A549 (cell line): ENCODE data around the gene ECE1. TPM values are rescaled to one million over a fixed set of nuclear protein-coding genes. Genes with fewer than 3 reads are reported as not detected.
A peak's percentile ranks its signal among the peaks of the same experiment; 100 is the strongest.

Source experiments
- ATAC-seq, 2 experiments: fragments of 200-7000 bp in 1 of 2; fragments of >200 bp in 1 of 2; cut with Nextera tagmentation in 1 of 2; cut with Tn5 transposase in 1 of 2; 3 replicates each; pipeline versions ENCODE4 v1.8.0 to v1.9.1; 2018 to 2020; ENCODE audit warnings: mild to moderate bottlenecking in 1 of 2, moderate library complexity in 1 of 2
- CTCF ChIA-PET: fragments of 300-600 bp; sonication (Branson Sonifier 250); formaldehyde crosslinking; extraction: SDS; loops from one replicate; lab custom pipeline; 2021; ENCODE audit warnings: antibody characterized with exemption, inconsistent platforms; lab: Yijun Ruan, JAX
- POLR2A ChIA-PET: fragments of 350-600 bp; formaldehyde crosslinking; extraction: SDS; loops from one replicate; lab custom pipeline; 2021; ENCODE audit warnings: antibody characterized with exemption, inconsistent platforms; lab: Yijun Ruan, JAX
- DNase-seq, 2 experiments: peaks; one replicate each; pipeline versions ENCODE4 v3.0.0 to v3.0.0-alpha.2; 2011 to 2016; ENCODE audit warnings: low read depth in 1 of 2, low spot score in 1 of 2
- FAIRE-seq: peaks from 2 replicates; lab custom pipeline; 2011; peaks lifted over from hg19 to GRCh38; lab: Jason Lieb, UNC
- H3K27ac ChIP-seq, 2 experiments: fragments of >200 bp; sonication (Bioruptor Twin); formaldehyde crosslinking; 3 replicates each; pipeline ENCODE4 v1.5.1; 2016 to 2017
- H3K4me1 ChIP-seq: fragments of >200 bp; sonication (Bioruptor Twin); formaldehyde crosslinking; 3 replicates; pipeline ENCODE4 v1.6.1; 2016
- H3K4me2 ChIP-seq: fragments of >200 bp; sonication (Bioruptor Twin); formaldehyde crosslinking; 3 replicates; pipeline ENCODE4 v1.6.1; 2016
- H3K4me3 ChIP-seq: fragments of >200 bp; sonication (Bioruptor Twin); formaldehyde crosslinking; 3 replicates; pipeline ENCODE4 v1.5.1; 2016
- H3K9me3 ChIP-seq: fragments of >200 bp; sonication (Bioruptor Twin); formaldehyde crosslinking; 3 replicates; pipeline ENCODE4 v1.6.1; 2016
- CBX2 ChIP-seq: fragments of 200-600 bp; sonication (generic); IDR thresholded peaks from 2 replicates; pipeline ENCODE4 v1.6.1; 2016; ENCODE audit warnings: low read depth, mild to moderate bottlenecking, borderline replicate concordance
- CEBPB ChIP-seq, 2 experiments: fragments of >200 bp in 1 of 2; sonication (Bioruptor Twin) in 1 of 2; formaldehyde crosslinking in 1 of 2; IDR thresholded peaks; 2 replicates each; pipeline ENCODE4 v1.6.1; 2012 to 2016
- CHD2 ChIP-seq: fragments of 150-350 bp; IDR thresholded peaks from 2 replicates; pipeline ENCODE4 v1.6.1; 2014; ENCODE audit warnings: low read length; ENCODE audit not compliant: partially characterized antibody
- CHD4 ChIP-seq: fragments of 200-600 bp; sonication (generic); IDR thresholded peaks from 2 replicates; pipeline ENCODE4 v1.6.1; 2016; ENCODE audit warnings: antibody characterized with exemption, mild to moderate bottlenecking, borderline replicate concordance
- EHF ChIP-seq: fragments of 250-450 bp; sonication (Bioruptor Pico); IDR thresholded peaks from 2 replicates; pipeline ENCODE4 v1.5.0; 2020; ENCODE audit warnings: mild to moderate bottlenecking
- EHMT2 ChIP-seq: fragments of 200-600 bp; sonication (generic); IDR thresholded peaks from 2 replicates; pipeline ENCODE4 v1.6.1; 2016; ENCODE audit warnings: antibody characterized with exemption, low read depth, mild to moderate bottlenecking, moderate library complexity
- FOSB ChIP-seq: fragments of 250-450 bp; sonication (Bioruptor Pico); IDR thresholded peaks from 2 replicates; pipeline ENCODE4 v1.5.0; 2020; ENCODE audit warnings: mild to moderate bottlenecking, moderate library complexity
- FOXS1 ChIP-seq: fragments of 250-450 bp; sonication (Bioruptor Pico); IDR thresholded peaks from 2 replicates; pipeline ENCODE4 v1.5.0; 2020; ENCODE audit warnings: mild to moderate bottlenecking, moderate library complexity
- HDAC2 ChIP-seq: fragments of 200-600 bp; sonication (generic); IDR thresholded peaks from 2 replicates; pipeline ENCODE4 v1.6.1; 2016
- HOXA7 ChIP-seq: fragments of 250-450 bp; sonication (Bioruptor Pico); IDR thresholded peaks from 2 replicates; pipeline ENCODE4 v1.5.0; 2020; ENCODE audit warnings: mild to moderate bottlenecking, moderate library complexity
- HOXB13 ChIP-seq: fragments of 250-450 bp; sonication (Bioruptor Pico); IDR thresholded peaks from 2 replicates; pipeline ENCODE4 v1.5.0; 2020; ENCODE audit warnings: low read depth, mild to moderate bottlenecking, moderate library complexity
- HOXB5 ChIP-seq: fragments of 250-450 bp; sonication (Bioruptor Pico); IDR thresholded peaks from 2 replicates; pipeline ENCODE4 v1.5.0; 2020; ENCODE audit warnings: mild to moderate bottlenecking, moderate library complexity
- JUN ChIP-seq, 2 experiments: fragments of >200 bp; sonication (Bioruptor Twin); formaldehyde crosslinking; IDR thresholded peaks; 2 replicates in 1 of 2; 3 replicates in 1 of 2; pipeline ENCODE4 v1.6.1; 2016 to 2017
- JUNB ChIP-seq: fragments of >200 bp; sonication (Bioruptor Twin); formaldehyde crosslinking; IDR thresholded peaks from 2 replicates; pipeline ENCODE4 v1.6.1; 2016
- KDM1A ChIP-seq: fragments of 200-600 bp; sonication (generic); IDR thresholded peaks from 2 replicates; pipeline ENCODE4 v1.6.1; 2016; ENCODE audit warnings: low read depth, mild to moderate bottlenecking
- MAX ChIP-seq: IDR thresholded peaks from 2 replicates; pipeline ENCODE4 v1.6.1; 2012
- NFE2L2 ChIP-seq: fragments of 150-350 bp; conservative IDR thresholded peaks from 2 replicates; pipeline ENCODE4 v1.6.1; 2014; ENCODE audit warnings: low read length
- NPAS2 ChIP-seq: fragments of 250-450 bp; sonication (Bioruptor Pico); IDR thresholded peaks from 2 replicates; pipeline ENCODE4 v1.8.0; 2022; ENCODE audit warnings: mild to moderate bottlenecking, moderate library complexity, borderline replicate concordance
- PBX3 ChIP-seq: IDR thresholded peaks from 2 replicates; pipeline ENCODE4 v1.6.1; 2012
- POLR2A ChIP-seq: IDR thresholded peaks from 2 replicates; pipeline ENCODE4 v1.6.1; 2012; ENCODE audit warnings: mild to moderate bottlenecking, low read length
- POLR2AphosphoS2 ChIP-seq: conservative IDR thresholded peaks from 2 replicates; pipeline ENCODE4 v1.6.1; 2012; ENCODE audit warnings: low read length, improper control_type of control experiment, inconsistent platforms
- RARB ChIP-seq: fragments of 250-450 bp; sonication (Bioruptor Pico); IDR thresholded peaks from 2 replicates; pipeline ENCODE4 v1.8.0; 2021; ENCODE audit warnings: mild to moderate bottlenecking, moderate library complexity
- RFX5 ChIP-seq: fragments of 450-650 bp; IDR thresholded peaks from 2 replicates; pipeline ENCODE4 v1.7.1; 2014; ENCODE audit warnings: antibody characterized with exemption, mild to moderate bottlenecking, moderate library complexity
- RNF2 ChIP-seq: fragments of 200-600 bp; sonication (generic); IDR thresholded peaks from 2 replicates; pipeline ENCODE4 v1.6.1; 2016; ENCODE audit warnings: low read depth, mild to moderate bottlenecking, antibody characterized with exemption, moderate library complexity, borderline replicate concordance
- TFCP2L1 ChIP-seq: fragments of 250-450 bp; sonication (Bioruptor Pico); IDR thresholded peaks from 2 replicates; pipeline ENCODE4 v1.5.0; 2021; ENCODE audit warnings: mild to moderate bottlenecking
- TP53 ChIP-seq: fragments of 250-450 bp; sonication (Bioruptor Pico); IDR thresholded peaks from 2 replicates; pipeline ENCODE4 v1.5.0; 2021; ENCODE audit warnings: mild to moderate bottlenecking, moderate library complexity
- ZFP36 ChIP-seq: fragments of 450-650 bp; IDR thresholded peaks from 2 replicates; pipeline ENCODE4 v1.6.1; 2014; ENCODE audit warnings: borderline replicate concordance; ENCODE audit not compliant: partially characterized antibody
- WGBS: methylation state at CpG from one replicate; pipeline ENCODE4 v1.1.6; 2017; ENCODE audit errors: missing lambda C conversion rate; 5-methylcytosine and 5-hydroxymethylcytosine counted together
- polyA minus RNA-seq: library from RNA; depleted of rRNA, polyadenylated mRNA; stranded (reverse); fragments of >200 nt; gene quantifications from 2 replicates; pipeline ENCODE4 v1.2.3, GENCODE V29; 2011; rRNA and poly(A)+ RNA removed
- polyA plus RNA-seq, 4 experiments: library from polyadenylated mRNA; depleted of rRNA in 3 of 4; stranded (reverse); fragments of >200 nt; fragmentation: RNase III in 1 of 4; extraction: RNeasy Plus Mini Kit Qiagen cat#74134 plus additional on column Dnase treatment in 1 of 4; gene quantifications; 2 replicates in 3 of 4; 3 replicates in 1 of 4; pipeline ENCODE4 v1.2.3, GENCODE V29; 2011 to 2017

Gene ECE1
- polyA plus RNA-seq (2011; rRNA removed) (81.8 and 86.4 TPM in 2 replicates), polyA plus RNA-seq (2017; fragmentation: RNase III; extraction: RNeasy Plus Mini Kit Qiagen cat#74134 plus additional on column Dnase treatment) (40.5 to 53.2 TPM (median 45.7 TPM) in 3 replicates), polyA minus RNA-seq (48.6 and 51.8 TPM in 2 replicates)
- polyA plus RNA-seq (2012; cell fraction: cytosol; rRNA removed), result 32.0 and 38.7 TPM in 2 replicates
- 55.8 and 74.0 TPM in 2 replicates for polyA plus RNA-seq (2012; cell fraction: nucleus; rRNA removed)

GRCh38 chr1:21289700-21290545, at the start of gene ECE1:
Gene ECE1, minus strand, starts transcription at chr1:21290463. Its CDS starts 49 bp downstream, at chr1:21290414.
- Histone ChIP-seq H3K9me3 (no peaks in the 10 kb centered on the region), H3K27ac (peak within 1 kb of the TSS; percentile 97 to 99), H3K4me2 (peak within 1 kb of the TSS; percentile 93), H3K4me1 (peaks cover 47% of the 10 kb centered on the region), H3K4me3 (peak within 1 kb of the TSS; percentile 63)
- TF ChIP-seq CEBPB (IDR thresholded peaks at IDR 0.05) (0 out of 4 replicates have a peak, but pooled peaks of 1 of the 2 experiments have one; percentile 9), HOXA7 (CRISPR knock-in tag) (no peak), MAX (0 out of 2 replicates have a peak, but pooled peaks have one; percentile 29), JUN (IDR thresholded peaks at IDR 0.05) (peak in 1 of 2 experiments; percentile 45; a peak in 2 of 5 replicates), POLR2A (peak; percentile 83)
- ChIA-PET POLR2A (no interaction called here), CTCF (interaction anchor here (0.7 to 3.2 kb wide), 3 partner anchors 9 to 79 kb away, joined by 3 to 7 read pairs (median 6); no protein-coding TSS in a partner anchor)
- DNase-seq (peak; percentile 42 to 52), ATAC-seq (peak; percentile 83 to 89), FAIRE-seq (no peak)
- WGBS, result 13% methylated on average over 2 of the region's 90 CpGs

- POLR2A ChIA-PET, result interaction anchor here (1.5 kb wide), 1 partner anchor 77 kb away, joined by 6 read pairs; no protein-coding TSS in a partner anchor
- no peaks in the 10 kb centered on the region for H3K9me3 ChIP-seq
- TF ChIP-seq ZFP36 (peak; percentile 54), TFCP2L1 (CRISPR knock-in tag) (no peak)
- no peak for DNase-seq
- peak overlapping the region; percentile 74 for H3K4me2 ChIP-seq
- no peak overlapping the region for H3K4me3 ChIP-seq
- H3K4me1 ChIP-seq, result peaks cover 87% of the 10 kb centered on the region
- FAIRE-seq, result no peak
- ATAC-seq, result no peak
- CTCF ChIA-PET, result interaction anchor here (0.7 to 6.9 kb wide), 11 partner anchors 15 to 170 kb away, joined by 3 to 39 read pairs (median 4); no protein-coding TSS in a partner anchor
- peak overlapping the region; percentile 68 to 73 for H3K27ac ChIP-seq
- 81% methylated on average over 7 of the region's 9 CpGs for WGBS
Observed at GRCh38 chr1:21339356-21340229, 49.3 kb upstream of the ECE1 start.

GRCh38 chr1:21338573-21339355, 48.5 kb upstream of the ECE1 start:
- Histone ChIP-seq H3K4me2 (peak overlapping the region; percentile 74), H3K4me1 (peaks cover 87% of the 10 kb centered on the region), H3K9me3 (no peaks in the 10 kb centered on the region), H3K27ac (peak overlapping the region; percentile 68 to 73), H3K4me3 (no peak overlapping the region)
- peak; percentile 22 to 75; a peak in 4 of 6 replicates for ATAC-seq
- CTCF ChIA-PET, result interaction anchor here (0.7 to 6.9 kb wide), 15 partner anchors 14 to 171 kb away, joined by 3 to 39 read pairs (median 4); no protein-coding TSS in a partner anchor
- FAIRE-seq, result no peak
- TF ChIP-seq CBX2, result no peak
- TF ChIP-seq EHF, result no peak
- peak; percentile 89; the same call in 1 of the 2 replicates for TF ChIP-seq CHD4
- no peak for TF ChIP-seq POLR2AphosphoS2
- peak; percentile 95 for TF ChIP-seq KDM1A
- no peak for TF ChIP-seq EHMT2
- TF ChIP-seq CHD2, result no peak
- TF ChIP-seq JUN (IDR thresholded peaks at IDR 0.05), result no peak
- TF ChIP-seq RNF2, result no peak
- no peak for TF ChIP-seq NPAS2
- no peak for TF ChIP-seq FOXS1 (CRISPR knock-in tag)
- TF ChIP-seq MAX, result peak; percentile 57; the same call in 1 of the 2 replicates
- no peak for TF ChIP-seq TP53 (CRISPR knock-in tag)
- no peak for TF ChIP-seq FOSB
- TF ChIP-seq PBX3, result no peak
- peak; percentile 90; the same call in 1 of the 2 replicates for TF ChIP-seq HDAC2
- TF ChIP-seq CEBPB (IDR thresholded peaks at IDR 0.05), result no peak
- TF ChIP-seq NFE2L2, result no peak
- no peak for TF ChIP-seq POLR2A
- TF ChIP-seq HOXB5 (CRISPR knock-in tag), result no peak
- no peak for TF ChIP-seq JUNB
- TF ChIP-seq HOXB13 (CRISPR knock-in tag), result no peak
- no peak for TF ChIP-seq RFX5
- TF ChIP-seq RARB, result no peak
- WGBS, result 18% methylated on average over 4 of the region's 10 CpGs
- DNase-seq, result peak in 1 of 2 experiments; percentile 78
- POLR2A ChIA-PET, result interaction anchor here (1.2 to 1.5 kb wide), 2 partner anchors 14 to 77 kb away, joined by 4 to 6 read pairs; no protein-coding TSS in a partner anchor
